B cell (primary cell): ENCODE results near the gene HOXB3. TPM values are rescaled to one million over a fixed set of nuclear protein-coding genes. Genes with fewer than 3 reads are reported as not detected.

Experiments
- ATAC-seq: fragments of 200-7000 bp; cut with Tn5 transposase; one replicate; pipeline ENCODE4 v1.10.0; 2021; ENCODE audit warnings: low read depth, mild to moderate bottlenecking, moderate number of reproducible peaks, moderate library complexity
- CTCF ChIA-PET: fragments of 350-600 bp; sonication (Branson Sonifier 250); formaldehyde crosslinking; loops from one replicate; lab custom pipeline; 2021; ENCODE audit warnings: antibody characterized with exemption, inconsistent platforms; lab: Charles Lee
- POLR2A ChIA-PET: fragments of 350-600 bp; sonication (Branson Sonifier 250); formaldehyde crosslinking; loops from one replicate; lab custom pipeline; 2021; ENCODE audit warnings: antibody characterized with exemption; lab: Charles Lee
- DNase-seq: peaks from one replicate; pipeline ENCODE4 v3.0.0; 2013
- H2AFZ ChIP-seq: 2 replicates; pipeline ENCODE4 v1.6.1; 2012; ENCODE audit warnings: mild to moderate bottlenecking, low read depth, low read length; ENCODE audit not compliant: insufficient read depth, poor library complexity, severe bottlenecking
- H3K27ac ChIP-seq, 2 donors: 1 replicate in 1 of 2; 2 replicates in 1 of 2; pipeline ENCODE4 v1.5.1; 2012 to 2013; ENCODE audit warnings: low read length in 2 of 2, mild to moderate bottlenecking in 2 of 2, moderate library complexity in 1 of 2
- H3K27me3 ChIP-seq, 4 experiments: fragments of 200-600 bp in 1 of 4; sonication (generic) in 1 of 4; replicated peaks in 1 of 4; 1 replicate in 2 of 4; 2 replicates in 2 of 4; pipeline versions ENCODE4 v1.6.1 to v1.7.0; 2013 to 2016; ENCODE audit warnings: low read length in 3 of 4, mild to moderate bottlenecking in 2 of 4, mixed read lengths in 1 of 4, moderate library complexity in 1 of 4; ENCODE audit not compliant: insufficient read depth in 4 of 4, control insufficient read depth in 3 of 4; ENCODE audit errors: control extremely low read depth in 1 of 4
- H3K36me3 ChIP-seq, 2 experiments: replicated peaks in 1 of 2; 1 replicate in 1 of 2; 2 replicates in 1 of 2; pipeline versions ENCODE4 v1.6.1 to v1.7.1; 2013; ENCODE audit warnings: low read length in 1 of 2; ENCODE audit not compliant: insufficient read depth in 2 of 2, control insufficient read depth in 1 of 2; ENCODE audit errors: control extremely low read depth in 1 of 2, extremely low read depth in 1 of 2
- H3K4me1 ChIP-seq, 2 donors: fragments of 200-600 bp in 1 of 2; sonication (generic) in 1 of 2; 1 replicate in 1 of 2; 2 replicates in 1 of 2; pipeline versions ENCODE4 v1.5.1 to v1.6.1; 2013 to 2017; ENCODE audit warnings: low read length in 2 of 2; ENCODE audit not compliant: control insufficient read depth in 2 of 2, insufficient read depth in 2 of 2
- H3K4me2 ChIP-seq: replicated peaks from 2 replicates; pipeline ENCODE3; 2012; ENCODE audit warnings: mild to moderate bottlenecking, low read depth, low read length; ENCODE audit not compliant: poor library complexity, severe bottlenecking
- H3K4me3 ChIP-seq, 5 experiments: fragments of 200-600 bp in 1 of 5; sonication (generic) in 1 of 5; 1 replicate in 3 of 5; 2 replicates in 2 of 5; pipeline versions ENCODE4 v1.5.1 to v1.7.0; 2011 to 2016; ENCODE audit warnings: low read length in 4 of 5, mild to moderate bottlenecking in 4 of 5, low read depth in 2 of 5, control low read depth in 1 of 5, moderate library complexity in 1 of 5; ENCODE audit not compliant: insufficient read depth in 1 of 5; ENCODE audit errors: control extremely low read depth in 1 of 5, extremely low read depth in 1 of 5
- H3K79me2 ChIP-seq: fragments of 200-600 bp; sonication (generic); one replicate; pipeline ENCODE4 v1.6.0; 2016; ENCODE audit warnings: low read length; ENCODE audit not compliant: control insufficient read depth, insufficient read depth
- H3K9ac ChIP-seq: fragments of 200-600 bp; sonication (generic); 2 replicates; pipeline ENCODE4 v1.6.1; 2017; ENCODE audit warnings: mild to moderate bottlenecking, low read length, moderate library complexity
- H3K9me3 ChIP-seq, 3 donors: one replicate each; pipeline versions ENCODE4 v1.6.1 to v1.7.1; 2013; ENCODE audit warnings: low read length in 2 of 3; ENCODE audit not compliant: control insufficient read depth in 2 of 3, insufficient read depth in 1 of 3; ENCODE audit errors: control extremely low read depth in 1 of 3
- H4K20me1 ChIP-seq: 2 replicates; pipeline ENCODE4 v1.6.0; 2012; ENCODE audit warnings: mild to moderate bottlenecking, low read length; ENCODE audit not compliant: insufficient read depth, control insufficient read depth, poor library complexity, severe bottlenecking
- H3K27ac Mint-ChIP-seq: one replicate; pipeline ENCODE4 v1.8.0; 2021; ENCODE audit warnings: mixed read lengths
- H3K27me3 Mint-ChIP-seq: one replicate; pipeline ENCODE4 v1.8.0; 2021; ENCODE audit warnings: mixed read lengths
- H3K4me1 Mint-ChIP-seq: one replicate; pipeline ENCODE4 v1.8.0; 2021; ENCODE audit warnings: mixed read lengths
- H3K4me3 Mint-ChIP-seq: one replicate; pipeline ENCODE4 v1.8.0; 2021; ENCODE audit warnings: mixed read lengths
- H3K9me3 Mint-ChIP-seq: one replicate; pipeline ENCODE4 v1.8.0; 2022; ENCODE audit warnings: mixed read lengths; ENCODE audit not compliant: insufficient read depth
- EZH2 ChIP-seq: IDR thresholded peaks from 2 replicates; pipeline ENCODE4 v1.6.1; 2012; ENCODE audit warnings: borderline replicate concordance, low read depth, mild to moderate bottlenecking, moderate library complexity, low read length; ENCODE audit not compliant: insufficient read depth, poor library complexity, severe bottlenecking
- WGBS: methylation state at CpG from one replicate; pipeline ENCODE4 v1.1.5; 2013; ENCODE audit warnings: missing lambda C conversion rate; ENCODE audit not compliant: insufficient coverage; 5-methylcytosine and 5-hydroxymethylcytosine counted together
- intact Hi-C: fragments of 100-400 bp; cut with micrococcal nuclease; formaldehyde crosslinking; loops from one replicate; pipeline ENCODE4 v1.10.0; 2022
- polyA plus RNA-seq: library from polyadenylated mRNA; depleted of rRNA; stranded (reverse); fragments of >200 nt; gene quantifications from 2 replicates; pipeline ENCODE4 v1.2.3, GENCODE V29; 2012
- total RNA-seq, 2 donors: library from RNA; stranded (reverse); fragments of 120-200 nt in 1 of 2; gene quantifications; 1 replicate in 1 of 2; 2 replicates in 1 of 2; pipeline versions ENCODE4 v1.2.3 to v1.2.4, GENCODE V29; 2013 to 2022
- TF ChIP-seq, protein P1 (sequence below): fragments of 200-600 bp; IDR thresholded peaks from one replicate; pipeline ENCODE4 v1.8.0; 2022; ENCODE audit warnings: antibody characterized with exemption, mild to moderate bottlenecking

HOXB3 gene
- total and polyA plus RNA-seq, 2 donors (not counting 1 experiment from before 2014, with no cell fraction given), result 3.0 to 4.0 TPM

DNA sequence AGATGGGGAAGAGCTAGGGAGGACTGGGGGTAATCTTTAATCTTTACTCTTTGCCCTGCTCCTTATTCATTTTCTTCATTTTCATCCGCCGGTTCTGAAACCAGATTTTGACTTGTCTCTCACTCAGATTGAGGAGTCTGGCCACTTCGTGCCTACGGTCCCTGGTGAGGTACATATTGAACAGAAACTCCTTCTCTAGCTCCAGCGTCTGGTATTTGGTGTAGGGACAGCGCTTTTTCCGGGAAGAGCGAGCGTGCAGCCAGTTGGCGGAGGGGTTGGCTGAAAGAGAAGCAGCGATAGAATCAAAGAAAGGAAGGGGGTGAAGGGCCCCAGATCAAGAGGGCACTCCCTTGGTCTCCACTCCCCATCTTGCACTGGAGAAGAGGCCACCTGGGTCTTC is 32.8 kb upstream of the HOXB3 start:
- no peak overlapping the region for H3K27ac ChIP-seq
- no peak overlapping the region for H3K9ac ChIP-seq
- H3K27me3 Mint-ChIP-seq, result peaks cover 74% of the 10 kb centered on the region
- H3K4me3 ChIP-seq, result no peak overlapping the region
- no peaks in the 10 kb centered on the region for H3K36me3 ChIP-seq
- ATAC-seq (no peak), DNase-seq (no peak)
- H3K9me3 Mint-ChIP-seq, result no peaks in the 10 kb centered on the region
- WGBS, result 83% methylated on average over 3 of the region's 11 CpGs
- TF ChIP-seq, protein P1, sequence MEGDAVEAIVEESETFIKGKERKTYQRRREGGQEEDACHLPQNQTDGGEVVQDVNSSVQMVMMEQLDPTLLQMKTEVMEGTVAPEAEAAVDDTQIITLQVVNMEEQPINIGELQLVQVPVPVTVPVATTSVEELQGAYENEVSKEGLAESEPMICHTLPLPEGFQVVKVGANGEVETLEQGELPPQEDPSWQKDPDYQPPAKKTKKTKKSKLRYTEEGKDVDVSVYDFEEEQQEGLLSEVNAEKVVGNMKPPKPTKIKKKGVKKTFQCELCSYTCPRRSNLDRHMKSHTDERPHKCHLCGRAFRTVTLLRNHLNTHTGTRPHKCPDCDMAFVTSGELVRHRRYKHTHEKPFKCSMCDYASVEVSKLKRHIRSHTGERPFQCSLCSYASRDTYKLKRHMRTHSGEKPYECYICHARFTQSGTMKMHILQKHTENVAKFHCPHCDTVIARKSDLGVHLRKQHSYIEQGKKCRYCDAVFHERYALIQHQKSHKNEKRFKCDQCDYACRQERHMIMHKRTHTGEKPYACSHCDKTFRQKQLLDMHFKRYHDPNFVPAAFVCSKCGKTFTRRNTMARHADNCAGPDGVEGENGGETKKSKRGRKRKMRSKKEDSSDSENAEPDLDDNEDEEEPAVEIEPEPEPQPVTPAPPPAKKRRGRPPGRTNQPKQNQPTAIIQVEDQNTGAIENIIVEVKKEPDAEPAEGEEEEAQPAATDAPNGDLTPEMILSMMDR, result no peak
- TF ChIP-seq EZH2, result no peak
- no peak overlapping the region for H3K27ac Mint-ChIP-seq
- no peak overlapping the region for H3K4me3 Mint-ChIP-seq
- H2AFZ ChIP-seq, result no peak overlapping the region
- POLR2A ChIA-PET, result no interaction called here
- intact Hi-C loops, result no loop called here
- CTCF ChIA-PET, result interaction anchor here (1.0 to 2.7 kb wide), 7 partner anchors 10 to 548 kb away, joined by 3 to 11 read pairs (median 6); no protein-coding TSS in a partner anchor
- peaks cover 27% of the 10 kb centered on the region for H3K4me1 Mint-ChIP-seq
- no peak overlapping the region for H3K4me2 ChIP-seq
- peaks cover 0 to 11% (median 0%) of the 10 kb centered on the region in 3 donors for H3K9me3 ChIP-seq
- H3K79me2 ChIP-seq, result no peaks in the 10 kb centered on the region
- H3K27me3 ChIP-seq, result peaks cover 0 to 96% (median 63%) of the 10 kb centered on the region in 4 experiments
- no peaks in the 10 kb centered on the region for H4K20me1 ChIP-seq
- peaks cover 39 to 43% of the 10 kb centered on the region in 2 donors for H3K4me1 ChIP-seq
